HepG2 (cell line): Measurements from ENCODE around the gene GPS2. TPM values are rescaled to one million over a fixed set of nuclear protein-coding genes. Genes with fewer than 3 reads are reported as not detected.
A peak's percentile ranks its signal among the peaks of the same experiment; 100 is the strongest.

Experiments
- ATF2 ChIP-seq: sonication (generic); formaldehyde crosslinking; IDR thresholded peaks from 2 replicates; pipeline ENCODE4 v1.4.0; 2020; ENCODE audit warnings: missing genetic modification reagents
- BRCA1 ChIP-seq: sonication (generic); formaldehyde crosslinking; IDR thresholded peaks from 2 replicates; pipeline ENCODE4 v1.4.0; 2020; ENCODE audit warnings: missing genetic modification reagents
- HDAC1 ChIP-seq: sonication (generic); formaldehyde crosslinking; IDR thresholded peaks from 2 replicates; pipeline ENCODE4 v1.5.1; 2020; ENCODE audit warnings: mild to moderate bottlenecking, missing genetic modification reagents
- HINFP ChIP-seq: sonication (generic); formaldehyde crosslinking; IDR thresholded peaks from 2 replicates; pipeline ENCODE4 v1.4.0; 2020; ENCODE audit warnings: low read depth, mild to moderate bottlenecking, missing genetic modification reagents
- IKZF4 ChIP-seq: sonication (generic); formaldehyde crosslinking; IDR thresholded peaks from 2 replicates; pipeline ENCODE4 v1.5.1; 2020; ENCODE audit warnings: borderline replicate concordance, mild to moderate bottlenecking, low read depth, missing genetic modification reagents; ENCODE audit errors: not compliant biosample characterization
- KIAA2018 ChIP-seq: sonication (generic); formaldehyde crosslinking; IDR thresholded peaks from 2 replicates; pipeline ENCODE4 v1.5.0; 2020; ENCODE audit warnings: mild to moderate bottlenecking, missing genetic modification reagents, borderline replicate concordance
- NKX3-1 ChIP-seq: sonication (generic); formaldehyde crosslinking; IDR thresholded peaks from 2 replicates; pipeline ENCODE4 v1.5.0; 2020; ENCODE audit warnings: missing genetic modification reagents
- SYNCRIP ChIP-seq: fragments of 200-400 bp; formaldehyde crosslinking; IDR thresholded peaks from 2 replicates; pipeline ENCODE4 v1.6.1; 2018; ENCODE audit warnings: mild to moderate bottlenecking, low read depth, low read length; ENCODE audit not compliant: insufficient read depth
- TBX3 ChIP-seq: fragments of 450-650 bp; IDR thresholded peaks from 2 replicates; pipeline ENCODE4 v1.6.1; 2017; ENCODE audit warnings: antibody characterized with exemption, mild to moderate bottlenecking, inconsistent platforms, borderline replicate concordance
- ZNF17 ChIP-seq: sonication (generic); formaldehyde crosslinking; IDR thresholded peaks from 2 replicates; pipeline ENCODE4 v1.5.0; 2020; ENCODE audit warnings: mild to moderate bottlenecking, missing genetic modification reagents
- ZNF530 ChIP-seq: sonication (generic); formaldehyde crosslinking; IDR thresholded peaks from 2 replicates; pipeline ENCODE4 v1.5.0; 2020; ENCODE audit warnings: low read depth, mild to moderate bottlenecking, missing genetic modification reagents
- ZNF644 ChIP-seq: IDR thresholded peaks from 2 replicates; pipeline ENCODE4 v1.6.1; 2016; ENCODE audit warnings: low read depth
- polyA plus RNA-seq, 8 experiments: library from polyadenylated mRNA; depleted of rRNA in 3 of 8; stranded (reverse) in 7 of 8; unstranded in 1 of 8; fragments of >200 nt; fragmentation: Illumina TruSeq in 4 of 8; extraction: Trizol in 4 of 8; gene quantifications; 2 replicates each; pipeline versions ENCODE4 v1.2.1 to v1.2.3, GENCODE V29; 2011 to 2016; ENCODE audit warnings: low read depth in 4 of 8, missing spikeins in 1 of 8, mixed read lengths in 1 of 8; ENCODE audit not compliant: insufficient read depth in 1 of 8
- total RNA-seq, 5 experiments: library from RNA; depleted of rRNA; stranded (reverse); fragments of >200 nt; fragmentation: Illumina TruSeq; extraction: Trizol; gene quantifications; 2 replicates each; pipeline ENCODE4 v1.2.3, GENCODE V29; 2016; ENCODE audit warnings: low read depth in 1 of 5
- TF ChIP-seq, protein P1 (sequence below): sonication (generic); formaldehyde crosslinking; IDR thresholded peaks from 2 replicates; pipeline ENCODE4 v1.4.0; 2020; ENCODE audit warnings: missing genetic modification reagents, mild to moderate bottlenecking, borderline replicate concordance
- TF ChIP-seq, protein P2 (sequence below): sonication (generic); formaldehyde crosslinking; IDR thresholded peaks from 2 replicates; pipeline ENCODE4 v1.8.0; 2022; ENCODE audit warnings: mild to moderate bottlenecking, missing genetic modification reagents

Gene GPS2
- total and polyA plus RNA-seq, 2 of the 13 experiments (the other 11 are each of a cell fraction or from before 2014, with no cell fraction given) = 58.0 to 59.4 TPM

DNA sequence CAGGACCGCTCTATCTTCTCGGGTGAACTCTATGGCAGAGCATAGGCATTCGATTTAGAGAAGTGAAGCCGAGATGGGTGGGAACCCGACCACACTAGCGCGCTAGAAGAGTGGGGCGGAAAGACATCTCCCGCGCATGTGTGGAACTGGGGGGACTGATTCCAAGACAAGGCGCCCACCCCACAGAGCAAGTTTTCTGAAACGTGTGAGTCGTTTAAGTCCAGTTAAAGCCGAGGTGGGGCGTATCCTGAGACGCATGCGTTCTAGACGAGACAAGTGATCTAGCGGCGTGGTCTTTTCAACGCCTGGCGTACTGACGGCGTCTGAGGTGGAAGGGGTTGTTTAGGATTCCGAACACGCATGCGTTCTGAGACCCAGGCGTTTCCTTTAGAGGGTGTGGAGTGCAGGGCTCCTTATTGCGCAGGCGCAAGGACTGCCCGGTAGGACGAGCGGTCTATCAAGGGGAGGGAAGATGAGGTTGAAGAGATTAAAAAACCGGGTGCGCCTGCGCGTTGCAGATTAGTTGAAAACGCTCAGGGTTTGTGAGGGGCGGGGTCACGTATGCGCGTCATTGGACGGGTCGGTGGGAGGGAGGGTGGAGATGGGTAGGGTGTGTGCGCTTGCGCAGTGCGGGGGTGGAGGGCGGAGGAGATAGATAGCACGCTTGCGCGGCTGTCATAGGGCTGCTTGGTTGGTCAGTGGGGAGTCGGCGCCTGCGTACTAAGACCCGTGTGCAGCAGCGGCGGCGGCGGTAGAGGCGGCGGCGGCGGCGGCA, 8.1 kb downstream of the GPS2 start, which contains the start of gene EIF5A (continued):
- TF ChIP-seq SYNCRIP (no peak), IKZF4 (CRISPR knock-in tag) (no peak), ZNF17 (CRISPR knock-in tag) (no peak), ATF2 (CRISPR knock-in tag) (no peak), HINFP (CRISPR knock-in tag) (peak; percentile 71; the same call in 1 of the 2 replicates), HDAC1 (CRISPR knock-in tag) (peak; percentile 36; the same call in 1 of the 2 replicates), ZNF644 (CRISPR knock-in tag) (no peak), BRCA1 (CRISPR knock-in tag) (no peak), ZNF530 (CRISPR knock-in tag) (no peak), TBX3 (no peak), KIAA2018 (CRISPR knock-in tag) (no peak), NKX3-1 (CRISPR knock-in tag) (no peak)
- TF ChIP-seq, protein P1, sequence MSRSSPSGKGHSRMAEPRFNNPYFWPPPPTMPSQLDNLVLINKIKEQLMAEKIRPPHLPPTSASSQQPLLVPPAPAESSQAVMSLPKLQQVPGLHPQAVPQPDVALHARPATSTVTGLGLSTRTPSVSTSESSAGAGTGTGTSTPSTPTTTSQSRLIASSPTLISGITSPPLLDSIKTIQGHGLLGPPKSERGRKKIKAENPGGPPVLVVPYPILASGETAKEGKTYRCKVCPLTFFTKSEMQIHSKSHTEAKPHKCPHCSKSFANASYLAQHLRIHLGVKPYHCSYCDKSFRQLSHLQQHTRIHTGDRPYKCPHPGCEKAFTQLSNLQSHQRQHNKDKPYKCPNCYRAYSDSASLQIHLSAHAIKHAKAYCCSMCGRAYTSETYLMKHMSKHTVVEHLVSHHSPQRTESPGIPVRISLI = no peak; the same call in 1 of the 2 replicates
- TF ChIP-seq, protein P2, sequence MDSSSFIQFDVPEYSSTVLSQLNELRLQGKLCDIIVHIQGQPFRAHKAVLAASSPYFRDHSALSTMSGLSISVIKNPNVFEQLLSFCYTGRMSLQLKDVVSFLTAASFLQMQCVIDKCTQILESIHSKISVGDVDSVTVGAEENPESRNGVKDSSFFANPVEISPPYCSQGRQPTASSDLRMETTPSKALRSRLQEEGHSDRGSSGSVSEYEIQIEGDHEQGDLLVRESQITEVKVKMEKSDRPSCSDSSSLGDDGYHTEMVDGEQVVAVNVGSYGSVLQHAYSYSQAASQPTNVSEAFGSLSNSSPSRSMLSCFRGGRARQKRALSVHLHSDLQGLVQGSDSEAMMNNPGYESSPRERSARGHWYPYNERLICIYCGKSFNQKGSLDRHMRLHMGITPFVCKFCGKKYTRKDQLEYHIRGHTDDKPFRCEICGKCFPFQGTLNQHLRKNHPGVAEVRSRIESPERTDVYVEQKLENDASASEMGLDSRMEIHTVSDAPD (CRISPR knock-in tag) = no peak
